Measurements from ENCODE around the gene LIMK1. TPM values are rescaled to one million over a fixed set of nuclear protein-coding genes. Genes with fewer than 3 reads are reported as not detected.

The LIMK1 gene
- total and polyA plus RNA-seq, 4 donors, result 6.1 to 18.9 (median 11.6) TPM

DNA sequence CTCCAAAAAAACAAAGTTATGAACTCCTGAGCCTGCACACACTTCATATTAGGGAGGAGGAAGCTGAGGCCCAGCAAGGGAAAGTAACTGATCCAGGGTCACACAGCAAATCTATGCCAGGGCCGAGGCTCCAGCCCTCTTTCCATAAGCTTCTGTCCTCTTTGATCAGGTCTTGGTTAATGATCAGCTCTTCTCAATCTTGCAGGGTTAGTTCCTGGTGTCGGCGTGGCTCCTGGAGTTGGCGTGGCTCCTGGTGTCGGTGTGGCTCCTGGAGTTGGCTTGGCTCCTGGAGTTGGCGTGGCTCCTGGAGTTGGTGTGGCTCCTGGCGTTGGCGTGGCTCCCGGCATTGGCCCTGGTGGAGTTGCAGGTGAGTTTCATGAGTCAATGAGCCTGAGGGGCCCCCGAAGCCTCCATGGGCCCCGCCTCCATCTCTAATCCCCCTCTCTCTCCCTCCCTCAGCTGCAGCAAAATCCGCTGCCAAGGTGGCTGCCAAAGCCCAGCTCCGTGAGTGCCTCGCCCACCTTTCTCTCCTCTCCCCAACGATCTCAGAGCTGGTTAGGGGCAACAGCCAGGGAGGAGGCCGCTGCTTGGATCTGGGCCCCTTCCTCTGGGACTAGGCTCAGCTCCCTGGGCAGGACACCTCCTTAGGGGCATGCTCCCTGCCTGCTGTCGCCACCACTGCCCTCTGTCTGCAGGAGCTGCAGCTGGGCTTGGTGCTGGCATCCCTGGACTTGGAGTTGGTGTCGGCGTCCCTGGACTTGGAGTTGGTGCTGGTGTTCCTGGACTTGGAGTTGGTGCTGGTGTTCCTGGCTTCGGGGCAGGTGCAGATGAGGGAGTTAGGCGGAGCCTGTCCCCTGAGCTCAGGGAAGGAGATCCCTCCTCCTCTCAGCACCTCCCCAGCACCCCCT is 23.7 kb upstream of the LIMK1 start:
- Histone ChIP-seq H3K4me1 (ENCODE audit: control insufficient read depth in 1 of 2, insufficient read depth in 2 of 2, low read length in 2 of 2) (no peaks in the 10 kb centered on the region), H3K27ac (ENCODE audit: low read depth in 1 of 2, low read length in 2 of 2) (peak overlapping the region in 1 of 2 donors; percentile 10), H3K27me3 (ENCODE audit: control insufficient read depth in 1 of 2, insufficient read depth in 2 of 2, low read length in 1 of 2) (no peaks in the 10 kb centered on the region), H3K36me3 (ENCODE audit: control insufficient read depth in 1 of 2, insufficient read depth in 2 of 2, low read length in 1 of 2) (peaks cover 3 to 11% of the 10 kb centered on the region in 2 donors), H3K4me3 (ENCODE audit: low read length in 2 of 2) (no peak overlapping the region), H3K9me3 (ENCODE audit: control insufficient read depth, low read length) (no peaks in the 10 kb centered on the region)
- WGBS, 2 donors, result 10 to 23% methylated on average over 19 to 21 of the region's 21 CpGs
- DNase-seq, result peak; percentile 71 to 75
- intact Hi-C loops (cut with DNase I), result loop anchor here in 1 of 2 donors (5.0 to 10.0 kb wide), 3 partner anchors 112 to 325 kb away; partner anchors contain the start of gene EIF4H
- ATAC-seq (ENCODE audit: low FRiP score), result no peak

- no peak overlapping the region for H3K4me3 ChIP-seq (ENCODE audit: low read length in 2 of 2)
- 3 to 5% methylated on average over 20 of the region's 20 CpGs for WGBS, 2 donors
- H3K27ac ChIP-seq (ENCODE audit: low read depth in 1 of 2, low read length in 2 of 2), result peak overlapping the region in 1 of 2 donors; percentile 88
- H3K9me3 ChIP-seq (ENCODE audit: control insufficient read depth, low read length), result no peaks in the 10 kb centered on the region
- no peaks in the 10 kb centered on the region for H3K4me1 ChIP-seq (ENCODE audit: control insufficient read depth in 1 of 2, insufficient read depth in 2 of 2, low read length in 2 of 2)
- DNase-seq (peak; percentile 94 to 95), ATAC-seq (ENCODE audit: low FRiP score) (peak; percentile 92)
- peaks cover 3 to 12% of the 10 kb centered on the region in 2 donors for H3K36me3 ChIP-seq (ENCODE audit: control insufficient read depth in 1 of 2, insufficient read depth in 2 of 2, low read length in 1 of 2)
- intact Hi-C loops (cut with DNase I), result loop anchor here in 1 of 2 donors (5.0 to 10.0 kb wide), 3 partner anchors 110 to 323 kb away; partner anchors contain the start of gene EIF4H
- H3K27me3 ChIP-seq (ENCODE audit: control insufficient read depth in 1 of 2, insufficient read depth in 2 of 2, low read length in 1 of 2), result no peaks in the 10 kb centered on the region
These were observed 21.6 kb upstream of the LIMK1 start for GRCh38 chr7:74061840-74062539.

GRCh38 chr7:74063223-74063641 is 20.4 kb upstream of the LIMK1 start:
- Histone ChIP-seq H3K4me1 (ENCODE audit: control insufficient read depth in 1 of 2, insufficient read depth in 2 of 2, low read length in 2 of 2) (no peaks in the 10 kb centered on the region), H3K36me3 (ENCODE audit: control insufficient read depth in 1 of 2, insufficient read depth in 2 of 2, low read length in 1 of 2) (peaks cover 3 to 8% of the 10 kb centered on the region in 2 donors), H3K27ac (ENCODE audit: low read depth in 1 of 2, low read length in 2 of 2) (peak overlapping the region in 1 of 2 donors; percentile 14), H3K27me3 (ENCODE audit: control insufficient read depth in 1 of 2, insufficient read depth in 2 of 2, low read length in 1 of 2) (no peaks in the 10 kb centered on the region), H3K9me3 (ENCODE audit: control insufficient read depth, low read length) (no peaks in the 10 kb centered on the region), H3K4me3 (ENCODE audit: low read length in 2 of 2) (no peak overlapping the region)
- 56 to 57% methylated on average over 14 of the region's 14 CpGs for WGBS, 2 donors
- DNase-seq (peak; percentile 52 to 72), ATAC-seq (ENCODE audit: low FRiP score) (no peak)
- intact Hi-C loops (cut with DNase I), result loop anchor here in 1 of 2 donors (5.0 to 10.0 kb wide), 3 partner anchors 109 to 322 kb away; partner anchors contain the start of gene EIF4H

DNA sequence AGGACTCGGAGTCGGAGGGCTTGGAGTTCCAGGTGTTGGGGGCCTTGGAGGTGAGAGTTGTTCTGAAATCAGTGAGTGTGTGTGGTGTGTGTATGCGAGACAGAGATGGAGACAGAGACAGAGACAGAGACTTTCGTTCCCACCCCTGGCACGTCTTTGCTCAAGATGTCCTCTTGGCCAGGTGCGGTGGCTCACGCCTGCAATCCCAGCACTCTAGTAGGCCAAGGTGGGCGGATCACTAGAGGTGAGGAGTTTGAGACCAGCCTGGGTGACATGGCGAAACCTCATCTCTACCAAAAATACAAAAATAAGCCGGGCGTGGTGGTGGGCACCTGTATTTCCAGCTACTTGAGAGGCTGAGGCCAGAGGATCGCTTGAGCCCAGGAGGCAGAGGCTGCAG is 20.0 kb upstream of the LIMK1 start:
- ATAC-seq (ENCODE audit: low FRiP score) (no peak), DNase-seq (peak; percentile 44 to 60)
- 82% methylated on average over 12 of the region's 12 CpGs for whole genome bisulfite sequencing, 2 donors
- no peaks in the 10 kb centered on the region for H3K4me1 ChIP-seq (ENCODE audit: control insufficient read depth in 1 of 2, insufficient read depth in 2 of 2, low read length in 2 of 2)
- H3K27me3 ChIP-seq (ENCODE audit: control insufficient read depth in 1 of 2, insufficient read depth in 2 of 2, low read length in 1 of 2), result no peaks in the 10 kb centered on the region
- H3K27ac ChIP-seq (ENCODE audit: low read depth in 1 of 2, low read length in 2 of 2), result no peak overlapping the region
- no peak overlapping the region for H3K4me3 ChIP-seq (ENCODE audit: low read length in 2 of 2)
- intact Hi-C loops (cut with DNase I), result loop anchor here in 1 of 2 donors (5.0 to 10.0 kb wide), 3 partner anchors 109 to 321 kb away; partner anchors contain the start of gene EIF4H
- no peaks in the 10 kb centered on the region for H3K9me3 ChIP-seq (ENCODE audit: control insufficient read depth, low read length)
- peaks cover under 1 to 8% of the 10 kb centered on the region in 2 donors for H3K36me3 ChIP-seq (ENCODE audit: control insufficient read depth in 1 of 2, insufficient read depth in 2 of 2, low read length in 1 of 2)

GRCh38 chr7:74064696-74065095 is 18.9 kb upstream of the LIMK1 start:
- WGBS, 2 donors, result 57 to 62% methylated on average over 4 of the region's 4 CpGs
- intact Hi-C loops (cut with DNase I), result loop anchor here in 1 of 2 donors (5.0 to 10.0 kb wide), 4 partner anchors 108 to 320 kb away; partner anchors contain the start of gene EIF4H
- no peak for ATAC-seq (ENCODE audit: low FRiP score)
- H3K9me3 ChIP-seq (ENCODE audit: control insufficient read depth, low read length), result no peaks in the 10 kb centered on the region
- no peak overlapping the region for H3K27ac ChIP-seq (ENCODE audit: low read depth in 1 of 2, low read length in 2 of 2)
- peaks cover 0 to 8% of the 10 kb centered on the region in 2 donors for H3K36me3 ChIP-seq (ENCODE audit: control insufficient read depth in 1 of 2, insufficient read depth in 2 of 2, low read length in 1 of 2)
- DNase-seq, result peak in 1 of 2 donors; percentile 58
- no peaks in the 10 kb centered on the region for H3K27me3 ChIP-seq (ENCODE audit: control insufficient read depth in 1 of 2, insufficient read depth in 2 of 2, low read length in 1 of 2)
- H3K4me3 ChIP-seq (ENCODE audit: low read length in 2 of 2), result no peak overlapping the region
- no peaks in the 10 kb centered on the region for H3K4me1 ChIP-seq (ENCODE audit: control insufficient read depth in 1 of 2, insufficient read depth in 2 of 2, low read length in 2 of 2)

- Histone ChIP-seq H3K27ac (ENCODE audit: low read depth in 1 of 2, low read length in 2 of 2) (no peak overlapping the region), H3K4me3 (ENCODE audit: low read length in 2 of 2) (no peak overlapping the region), H3K36me3 (ENCODE audit: control insufficient read depth in 1 of 2, insufficient read depth in 2 of 2, low read length in 1 of 2) (peaks cover 0 to 3% of the 10 kb centered on the region in 2 donors), H3K4me1 (ENCODE audit: control insufficient read depth in 1 of 2, insufficient read depth in 2 of 2, low read length in 2 of 2) (no peaks in the 10 kb centered on the region), H3K27me3 (ENCODE audit: control insufficient read depth in 1 of 2, insufficient read depth in 2 of 2, low read length in 1 of 2) (no peaks in the 10 kb centered on the region), H3K9me3 (ENCODE audit: control insufficient read depth, low read length) (no peaks in the 10 kb centered on the region)
- WGBS, 2 donors, result 53 to 56% methylated on average over 3 of the region's 3 CpGs
- ATAC-seq (ENCODE audit: low FRiP score) (no peak), DNase-seq (peak in 1 of 2 donors; percentile 47)
- intact Hi-C loops (cut with DNase I), result loop anchor here in 1 of 2 donors (5.0 to 10.0 kb wide), 2 partner anchors 136 to 318 kb away; no protein-coding TSS in a partner anchor
These were observed 17.0 kb upstream of the LIMK1 start for GRCh38 chr7:74066626-74067025.

DNA sequence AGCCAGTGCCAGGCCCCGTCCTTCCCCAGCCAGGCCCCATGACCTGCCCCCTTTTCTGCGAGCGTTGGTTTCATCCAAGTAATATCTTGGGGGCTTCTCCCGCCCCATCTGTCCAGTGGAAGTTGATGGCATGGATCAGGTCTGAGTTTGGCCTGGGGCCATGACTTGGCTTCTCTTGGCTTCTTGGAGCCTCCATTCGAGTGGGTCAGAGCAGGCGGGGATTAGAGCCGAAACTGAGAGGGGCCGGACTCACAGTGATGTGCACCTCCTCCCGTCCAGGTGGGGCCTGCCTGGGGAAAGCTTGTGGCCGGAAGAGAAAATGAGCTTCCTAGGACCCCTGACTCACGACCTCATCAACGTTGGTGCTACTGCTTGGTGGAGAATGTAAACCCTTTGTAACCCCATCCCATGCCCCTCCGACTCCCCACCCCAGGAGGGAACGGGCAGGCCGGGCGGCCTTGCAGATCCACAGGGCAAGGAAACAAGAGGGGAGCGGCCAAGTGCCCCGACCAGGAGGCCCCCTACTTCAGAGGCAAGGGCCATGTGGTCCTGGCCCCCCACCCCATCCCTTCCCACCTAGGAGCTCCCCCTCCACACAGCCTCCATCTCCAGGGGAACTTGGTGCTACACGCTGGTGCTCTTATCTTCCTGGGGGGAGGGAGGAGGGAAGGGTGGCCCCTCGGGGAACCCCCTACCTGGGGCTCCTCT is 15.1 kb upstream of the LIMK1 start:
- H3K27me3 ChIP-seq (ENCODE audit: control insufficient read depth in 1 of 2, insufficient read depth in 2 of 2, low read length in 1 of 2), result no peaks in the 10 kb centered on the region
- H3K4me1 ChIP-seq (ENCODE audit: control insufficient read depth in 1 of 2, insufficient read depth in 2 of 2, low read length in 2 of 2), result no peaks in the 10 kb centered on the region
- peak overlapping the region in 1 of 2 donors; percentile 55 for H3K27ac ChIP-seq (ENCODE audit: low read depth in 1 of 2, low read length in 2 of 2)
- no peaks in the 10 kb centered on the region for H3K9me3 ChIP-seq (ENCODE audit: control insufficient read depth, low read length)
- no peak overlapping the region for H3K4me3 ChIP-seq (ENCODE audit: low read length in 2 of 2)
- peak; percentile 56 to 76 for DNase-seq
- intact Hi-C loops (cut with DNase I), result loop anchor here in 1 of 2 donors (1.0 to 10.0 kb wide), 3 partner anchors 26 to 316 kb away; no protein-coding TSS in a partner anchor
- peak; percentile 26 for ATAC-seq (ENCODE audit: low FRiP score)
- WGBS, 2 donors, result 25 to 27% methylated on average over 20 of the region's 20 CpGs
- H3K36me3 ChIP-seq (ENCODE audit: control insufficient read depth in 1 of 2, insufficient read depth in 2 of 2, low read length in 1 of 2), result peaks cover 0 to 3% of the 10 kb centered on the region in 2 donors
